NB4 (cell line): ENCODE results near the gene RGS8.

Source experiments
- DNase-seq: peaks from one replicate; pipeline ENCODE4 v3.0.0; 2010; ENCODE audit warnings: low read depth
- H3K4me3 ChIP-seq: one replicate; pipeline ENCODE4 v1.5.1; 2011; ENCODE audit warnings: mild to moderate bottlenecking, low read depth, low read length, moderate library complexity
- CTCF ChIP-seq: IDR thresholded peaks from one replicate; pipeline ENCODE4 v1.5.1; 2012; ENCODE audit warnings: low read depth, low read length
- MAX ChIP-seq: IDR thresholded peaks from 2 replicates; pipeline ENCODE4 v1.6.1; 2011; ENCODE audit warnings: low read depth, low read length
- MYC ChIP-seq: IDR thresholded peaks from 2 replicates; pipeline ENCODE4 v1.6.1; 2011; ENCODE audit warnings: low read depth, low read length
- POLR2A ChIP-seq: IDR thresholded peaks from 2 replicates; pipeline ENCODE4 v1.6.1; 2011; ENCODE audit warnings: mild to moderate bottlenecking; ENCODE audit not compliant: insufficient read length; ENCODE audit errors: extremely low read depth

RGS8 gene

GRCh38 chr1:182652933-182653332 lies 31.5 kb downstream of the RGS8 start:
- DNase-seq, result peak; percentile 18
- H3K4me3 ChIP-seq, result no peak overlapping the region
- TF ChIP-seq POLR2A (no peak), CTCF (no peak), MAX (no peak), MYC (no peak)

GRCh38 chr1:182651339-182651724 lies 33.1 kb downstream of the RGS8 start:
- no peak for TF ChIP-seq POLR2A
- TF ChIP-seq MAX, result no peak
- no peak for TF ChIP-seq MYC
- no peak for TF ChIP-seq CTCF
- H3K4me3 ChIP-seq, result no peak overlapping the region
- DNase-seq, result no peak

GRCh38 chr1:182650678-182651338 lies 33.6 kb downstream of the RGS8 start:
- no peak for DNase-seq
- TF ChIP-seq POLR2A (no peak), CTCF (no peak), MAX (no peak)
- H3K4me3 ChIP-seq, result no peak overlapping the region

GRCh38 chr1:182649041-182649440 lies 35.3 kb downstream of the RGS8 start:
- TF ChIP-seq CTCF (no peak), MAX (no peak), MYC (no peak), POLR2A (no peak)
- no peak for DNase-seq
- H3K4me3 ChIP-seq, result no peak overlapping the region

GRCh38 chr1:182646739-182647138 lies 37.6 kb downstream of the RGS8 start:
- DNase-seq, result no peak
- no peak overlapping the region for H3K4me3 ChIP-seq
- no peak for TF ChIP-seq MYC
- no peak for TF ChIP-seq POLR2A
- no peak for TF ChIP-seq CTCF
- TF ChIP-seq MAX, result no peak

- H3K4me3 ChIP-seq, result no peak overlapping the region
- no peak for DNase-seq
- no peak for TF ChIP-seq MAX
- TF ChIP-seq MYC, result no peak
- TF ChIP-seq CTCF, result no peak
- TF ChIP-seq POLR2A, result no peak
These were observed 39.5 kb downstream of the RGS8 start for GRCh38 chr1:182644886-182645285.
